Parathyroid adenoma (tissue), 2 donors: ENCODE data around the gene ACE.
A peak's percentile ranks its signal among the peaks of the same experiment; 100 is the strongest.

Experiments
- H2AFZ ChIP-seq: fragments of 300-600 bp; sonication (generic); one replicate; pipeline ENCODE4 v1.7.0; 2017; ENCODE audit warnings: antibody characterized with exemption, mild to moderate bottlenecking
- H3K27ac ChIP-seq: fragments of 300-600 bp; sonication (generic); one replicate; pipeline ENCODE4 v1.7.0; 2017
- H3K27me3 ChIP-seq: fragments of 300-600 bp; sonication (generic); one replicate; pipeline ENCODE4 v1.7.0; 2017; ENCODE audit warnings: low read length; ENCODE audit not compliant: control insufficient read depth, insufficient read depth
- H3K36me3 ChIP-seq: fragments of 300-600 bp; sonication (generic); one replicate; pipeline ENCODE4 v1.7.0; 2017; ENCODE audit warnings: low read length; ENCODE audit not compliant: control insufficient read depth, insufficient read depth
- H3K4me1 ChIP-seq: fragments of 300-600 bp; sonication (generic); one replicate; pipeline ENCODE4 v1.7.0; 2017; ENCODE audit warnings: control low read depth
- H3K4me2 ChIP-seq: fragments of 300-600 bp; sonication (generic); one replicate; pipeline ENCODE4 v1.7.0; 2017; ENCODE audit warnings: low read length
- H3K4me3 ChIP-seq: fragments of 300-600 bp; sonication (generic); one replicate; pipeline ENCODE4 v1.7.0; 2017; ENCODE audit warnings: low read depth, low read length
- H3K79me2 ChIP-seq: fragments of 300-600 bp; sonication (generic); one replicate; pipeline ENCODE4 v1.7.0; 2017; ENCODE audit warnings: control low read depth
- H3K9ac ChIP-seq: fragments of 300-600 bp; sonication (generic); one replicate; pipeline ENCODE4 v1.7.0; 2017; ENCODE audit warnings: mild to moderate bottlenecking
- H3K9me3 ChIP-seq: fragments of 300-600 bp; sonication (generic); one replicate; pipeline ENCODE4 v1.7.0; 2017; ENCODE audit warnings: low read length; ENCODE audit not compliant: control insufficient read depth
- CTCF ChIP-seq: fragments of 300-600 bp; sonication (generic); IDR thresholded peaks from one replicate; pipeline ENCODE4 v1.7.0; 2017; ENCODE audit warnings: antibody characterized with exemption, mild to moderate bottlenecking
- donor health status: primary hyperparathyroidism.

ACE gene

GRCh38 chr17:63476459-63476853 lies 405 bp upstream of the ACE start:
- Histone ChIP-seq H3K9me3 (no peaks in the 10 kb centered on the region), H3K79me2 (peaks cover 5% of the 10 kb centered on the region), H3K4me2 (peak overlapping the region; percentile 79), H3K4me1 (peaks cover 66% of the 10 kb centered on the region), H3K36me3 (no peaks in the 10 kb centered on the region), H2AFZ (peak overlapping the region; percentile 73), H3K4me3 (peak overlapping the region; percentile 31), H3K27me3 (no peaks in the 10 kb centered on the region), H3K27ac (peak overlapping the region; percentile 97), H3K9ac (peak overlapping the region; percentile 61)
- peak; percentile 6 for TF ChIP-seq CTCF

GRCh38 chr17:63477480-63478440 lies 899 bp downstream of the ACE start:
- Histone ChIP-seq H3K27ac (peak overlapping the region; percentile 97), H3K4me1 (peaks cover 63% of the 10 kb centered on the region), H3K79me2 (peaks cover 5% of the 10 kb centered on the region), H3K4me3 (peak overlapping the region; percentile 35), H3K9ac (peak overlapping the region; percentile 77), H3K9me3 (no peaks in the 10 kb centered on the region), H3K27me3 (no peaks in the 10 kb centered on the region), H2AFZ (peak overlapping the region; percentile 51), H3K36me3 (no peaks in the 10 kb centered on the region), H3K4me2 (peak overlapping the region; percentile 79)
- no peak for TF ChIP-seq CTCF

DNA sequence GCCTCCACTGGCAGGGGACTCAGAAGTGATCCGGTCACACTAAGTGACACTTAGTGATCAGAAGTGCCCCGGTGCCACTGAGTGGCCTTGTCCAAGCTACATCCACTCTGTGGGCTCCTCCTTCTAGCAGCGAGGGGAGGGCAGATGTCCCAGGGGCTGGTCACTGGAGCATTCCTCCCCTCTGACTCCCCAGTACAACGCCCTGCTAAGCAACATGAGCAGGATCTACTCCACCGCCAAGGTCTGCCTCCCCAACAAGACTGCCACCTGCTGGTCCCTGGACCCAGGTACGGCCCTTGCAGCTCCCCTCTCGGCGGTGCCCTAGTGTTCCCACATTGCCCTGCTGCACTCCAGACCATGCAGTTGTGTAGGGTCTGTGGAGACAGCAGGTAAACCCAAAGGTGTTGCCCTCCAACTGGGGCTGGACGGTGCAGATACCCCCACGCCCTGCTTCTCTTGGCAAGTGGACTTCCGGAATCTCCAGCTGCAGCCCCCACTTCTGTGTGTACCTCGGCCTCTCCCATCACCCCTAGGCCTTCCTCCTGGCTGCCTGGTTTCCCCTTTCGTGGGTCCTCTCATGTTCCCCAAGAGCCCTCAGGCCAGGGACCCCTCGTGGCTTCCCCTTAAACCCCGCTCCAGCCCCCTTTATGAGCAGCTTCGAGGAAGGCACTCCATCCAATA lies 2.1 kb downstream of the ACE start:
- Histone ChIP-seq H3K9ac (peak overlapping the region; percentile 77), H2AFZ (no peak overlapping the region), H3K9me3 (no peaks in the 10 kb centered on the region), H3K79me2 (peaks cover 8% of the 10 kb centered on the region), H3K36me3 (no peaks in the 10 kb centered on the region), H3K4me1 (peaks cover 56% of the 10 kb centered on the region), H3K4me2 (peak overlapping the region; percentile 64), H3K27ac (peak overlapping the region; percentile 97), H3K4me3 (peak overlapping the region; percentile 22), H3K27me3 (no peaks in the 10 kb centered on the region)
- TF ChIP-seq CTCF: peak; percentile 92

GRCh38 chr17:63479495-63480184 lies 2.8 kb downstream of the ACE start:
- no peaks in the 10 kb centered on the region for H3K36me3 ChIP-seq
- no peak for TF ChIP-seq CTCF
- no peak overlapping the region for H2AFZ ChIP-seq
- H3K4me1 ChIP-seq: peaks cover 51% of the 10 kb centered on the region
- no peak overlapping the region for H3K4me3 ChIP-seq
- H3K9me3 ChIP-seq: no peaks in the 10 kb centered on the region
- peak overlapping the region; percentile 97 for H3K27ac ChIP-seq
- peaks cover 8% of the 10 kb centered on the region for H3K79me2 ChIP-seq
- no peaks in the 10 kb centered on the region for H3K27me3 ChIP-seq
- no peak overlapping the region for H3K4me2 ChIP-seq
- peak overlapping the region; percentile 23 for H3K9ac ChIP-seq
